ENCODE data around the gene CD38.

The CD38 gene

GRCh38 chr4:15883610-15884243, 105.6 kb downstream of the CD38 start:
- in situ Hi-C loops (cut with HindIII; ENCODE audit: low pct_ligation_motif_present, low sequenced_read_pairs): no loop called here
- Histone ChIP-seq H3K27me3 (replicated peaks) (no peaks in the 10 kb centered on the region), H3K27ac (no peak overlapping the region), H3K36me3 (replicated peaks) (no peaks in the 10 kb centered on the region), H3K4me3 (ENCODE audit: low read depth, low read length) (no peak overlapping the region)
- DNase-seq: no peak
- no peak for TF ChIP-seq CTCF (IDR thresholded peaks at IDR 0.05; ENCODE audit: low read depth, low read length, missing control alignments)

GRCh38 chr4:15884666-15885065, 106.5 kb downstream of the CD38 start:
- TF ChIP-seq CTCF (IDR thresholded peaks at IDR 0.05; ENCODE audit: low read depth, low read length, missing control alignments): no peak
- in situ Hi-C loops (cut with HindIII; ENCODE audit: low pct_ligation_motif_present, low sequenced_read_pairs): no loop called here
- no peak overlapping the region for H3K27ac ChIP-seq

GRCh38 chr4:15885422-15885821, 107.3 kb downstream of the CD38 start:
- Histone ChIP-seq H3K27ac (no peak overlapping the region), H3K27me3 (replicated peaks) (no peaks in the 10 kb centered on the region), H3K36me3 (replicated peaks) (no peaks in the 10 kb centered on the region), H3K4me3 (ENCODE audit: low read depth, low read length) (no peak overlapping the region)
- in situ Hi-C loops (cut with HindIII; ENCODE audit: low pct_ligation_motif_present, low sequenced_read_pairs): no loop called here
- TF ChIP-seq CTCF (IDR thresholded peaks at IDR 0.05; ENCODE audit: low read depth, low read length, missing control alignments): no peak
- DNase-seq: no peak

More at GRCh38 chr4:15884666-15885065, 106.5 kb downstream of the CD38 start:
- H3K4me3 ChIP-seq (ENCODE audit: low read depth, low read length): no peak overlapping the region
- DNase-seq: no peak
- H3K36me3 ChIP-seq (replicated peaks): no peaks in the 10 kb centered on the region
- no peaks in the 10 kb centered on the region for H3K27me3 ChIP-seq (replicated peaks)

GRCh38 chr4:15888515-15888914, 110.4 kb downstream of the CD38 start:
- Histone ChIP-seq H3K27me3 (replicated peaks) (no peaks in the 10 kb centered on the region), H3K4me3 (ENCODE audit: low read depth, low read length) (no peak overlapping the region), H3K27ac (no peak overlapping the region), H3K36me3 (replicated peaks) (no peaks in the 10 kb centered on the region)
- no peak for DNase-seq
- TF ChIP-seq CTCF (IDR thresholded peaks at IDR 0.05; ENCODE audit: low read depth, low read length, missing control alignments): no peak
- in situ Hi-C loops (cut with HindIII; ENCODE audit: low pct_ligation_motif_present, low sequenced_read_pairs): no loop called here

- TF ChIP-seq CTCF (IDR thresholded peaks at IDR 0.05; ENCODE audit: low read depth, low read length, missing control alignments): no peak
- no peak overlapping the region for H3K4me3 ChIP-seq (ENCODE audit: low read depth, low read length)
- no peak for DNase-seq
- H3K36me3 ChIP-seq (replicated peaks): no peaks in the 10 kb centered on the region
- in situ Hi-C loops (cut with HindIII; ENCODE audit: low pct_ligation_motif_present, low sequenced_read_pairs): no loop called here
- no peak overlapping the region for H3K27ac ChIP-seq
- no peaks in the 10 kb centered on the region for H3K27me3 ChIP-seq (replicated peaks)
Measured at GRCh38 chr4:15890246-15890829, 112.2 kb downstream of the CD38 start.

- no peak overlapping the region for H3K4me3 ChIP-seq (ENCODE audit: low read depth, low read length)
- in situ Hi-C loops (cut with HindIII; ENCODE audit: low pct_ligation_motif_present, low sequenced_read_pairs): no loop called here
- no peak for DNase-seq
- TF ChIP-seq CTCF (IDR thresholded peaks at IDR 0.05; ENCODE audit: low read depth, low read length, missing control alignments): no peak
- no peaks in the 10 kb centered on the region for H3K27me3 ChIP-seq (replicated peaks)
- H3K36me3 ChIP-seq (replicated peaks): no peaks in the 10 kb centered on the region
- H3K27ac ChIP-seq: no peak overlapping the region
Measured at GRCh38 chr4:15891312-15891711, 113.2 kb downstream of the CD38 start.

Measured in brain microvascular endothelial cell (primary cell).